ENCODE measurements around the gene PLIN3.

DNA sequence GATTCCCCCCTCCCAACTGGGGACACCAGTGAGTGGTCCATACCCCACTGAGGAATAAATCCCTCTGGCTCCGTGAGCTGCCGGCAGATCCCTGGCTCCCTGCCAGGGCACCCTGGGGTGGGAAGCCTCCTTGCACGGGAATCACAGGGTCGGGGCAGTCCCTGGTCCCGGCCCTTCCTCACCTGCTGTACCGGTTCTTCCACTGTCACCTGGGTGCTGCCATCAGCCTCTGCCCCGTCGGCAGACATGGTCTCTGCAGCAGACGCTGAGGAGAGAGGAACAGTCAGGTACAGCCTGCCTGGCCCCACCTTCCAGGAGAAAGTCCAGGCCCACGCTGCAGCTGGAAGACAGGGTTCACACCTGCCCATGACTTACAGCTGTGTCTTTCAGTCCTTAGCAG, 6.3 kb downstream of the PLIN3 start:
- TF ChIP-seq, protein P1, sequence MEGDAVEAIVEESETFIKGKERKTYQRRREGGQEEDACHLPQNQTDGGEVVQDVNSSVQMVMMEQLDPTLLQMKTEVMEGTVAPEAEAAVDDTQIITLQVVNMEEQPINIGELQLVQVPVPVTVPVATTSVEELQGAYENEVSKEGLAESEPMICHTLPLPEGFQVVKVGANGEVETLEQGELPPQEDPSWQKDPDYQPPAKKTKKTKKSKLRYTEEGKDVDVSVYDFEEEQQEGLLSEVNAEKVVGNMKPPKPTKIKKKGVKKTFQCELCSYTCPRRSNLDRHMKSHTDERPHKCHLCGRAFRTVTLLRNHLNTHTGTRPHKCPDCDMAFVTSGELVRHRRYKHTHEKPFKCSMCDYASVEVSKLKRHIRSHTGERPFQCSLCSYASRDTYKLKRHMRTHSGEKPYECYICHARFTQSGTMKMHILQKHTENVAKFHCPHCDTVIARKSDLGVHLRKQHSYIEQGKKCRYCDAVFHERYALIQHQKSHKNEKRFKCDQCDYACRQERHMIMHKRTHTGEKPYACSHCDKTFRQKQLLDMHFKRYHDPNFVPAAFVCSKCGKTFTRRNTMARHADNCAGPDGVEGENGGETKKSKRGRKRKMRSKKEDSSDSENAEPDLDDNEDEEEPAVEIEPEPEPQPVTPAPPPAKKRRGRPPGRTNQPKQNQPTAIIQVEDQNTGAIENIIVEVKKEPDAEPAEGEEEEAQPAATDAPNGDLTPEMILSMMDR (IDR thresholded peaks at IDR 0.05): no peak
- no peak for TF ChIP-seq POLR2A (IDR thresholded peaks at IDR 0.05)
- TF ChIP-seq EP300 (IDR thresholded peaks at IDR 0.05): no peak
